K562 (cell line): ENCODE data around the gene PSMB8. TPM values are rescaled to one million over a fixed set of nuclear protein-coding genes. Genes with fewer than 3 reads are reported as not detected.

ENCODE experiments used
- ARID3B ChIP-seq: fragments of 250-450 bp; sonication (Bioruptor Pico); IDR thresholded peaks from 2 replicates; pipeline ENCODE4 v1.4.0; 2020; ENCODE audit warnings: borderline replicate concordance
- BRCA1 ChIP-seq, 2 experiments: fragments of 450-650 bp in 1 of 2; sonication (generic) in 1 of 2; formaldehyde crosslinking in 1 of 2; IDR thresholded peaks; 2 replicates each; pipeline versions ENCODE4 v1.5.0 to v1.6.1; 2017 to 2020; ENCODE audit warnings: mild to moderate bottlenecking in 1 of 2, missing genetic modification reagents in 1 of 2
- COPS2 ChIP-seq: fragments of 450-650 bp; conservative IDR thresholded peaks from 2 replicates; pipeline ENCODE4 v1.6.1; 2016; ENCODE audit warnings: mild to moderate bottlenecking, moderate library complexity
- KLF16 ChIP-seq: IDR thresholded peaks from 2 replicates; pipeline ENCODE4 v1.6.1; 2016; ENCODE audit warnings: antibody characterized with exemption
- NRF1 ChIP-seq, 2 experiments: fragments of 450-650 bp; IDR thresholded peaks in 1 of 2; conservative IDR thresholded peaks in 1 of 2; 2 replicates each; pipeline ENCODE4 v1.6.1; 2014; ENCODE audit warnings: mild to moderate bottlenecking in 2 of 2
- POLR2A ChIP-seq: fragments of 450-650 bp; conservative IDR thresholded peaks from 2 replicates; pipeline ENCODE4 v1.6.1; 2016
- TEAD2 ChIP-seq: fragments of 450-650 bp; IDR thresholded peaks from 2 replicates; pipeline ENCODE4 v1.6.1; 2016; ENCODE audit warnings: missing genetic modification characterization, control low read depth, missing compliant biosample characterization
- ZFP36 ChIP-seq: fragments of 150-350 bp; IDR thresholded peaks from 2 replicates; pipeline ENCODE4 v1.6.1; 2018; ENCODE audit warnings: low read length, low read depth; ENCODE audit not compliant: partially characterized antibody
- ZNF253 ChIP-seq: fragments of 250-450 bp; sonication (Bioruptor Pico); conservative IDR thresholded peaks from 2 replicates; pipeline ENCODE4 v1.6.1; 2021; ENCODE audit warnings: mild to moderate bottlenecking
- polyA plus RNA-seq, 8 experiments: library from polyadenylated mRNA; depleted of rRNA in 4 of 8; stranded (reverse) in 5 of 8; unstranded in 3 of 8; fragments of >200 nt; fragmentation: Nextera tagmentation in 2 of 8; fragmentation: Illumina TruSeq in 1 of 8; extraction: Ambion mirVana in 2 of 8; extraction: Trizol in 1 of 8; gene quantifications; 2 replicates each; pipeline versions ENCODE4 v1.2.1 to v1.2.3, GENCODE V29; 2011 to 2014; ENCODE audit warnings: inconsistent platforms in 1 of 8, missing spikeins in 1 of 8
- total RNA-seq, 7 experiments: library from RNA; depleted of rRNA in 6 of 7; stranded (reverse); fragments of >200 nt in 6 of 7; fragmentation: Illumina TruSeq in 2 of 7; extraction: Trizol in 2 of 7; gene quantifications; 2 replicates each; pipeline versions ENCODE4 v1.2.1 to v1.2.3, GENCODE V29; 2011 to 2021; ENCODE audit warnings: low replicate concordance in 1 of 7
- TF ChIP-seq, protein P1 (sequence below): fragments of 450-650 bp; IDR thresholded peaks from 2 replicates; pipeline ENCODE4 v1.6.1; 2018; ENCODE audit warnings: mild to moderate bottlenecking, low read depth; ENCODE audit not compliant: partially characterized antibody
- TF ChIP-seq, protein P2 (sequence below): fragments of 450-650 bp; IDR thresholded peaks from 2 replicates; pipeline ENCODE4 v1.6.1; 2018; ENCODE audit not compliant: partially characterized antibody
- TF ChIP-seq, protein P3 (sequence below), 2 experiments: fragments of 450-650 bp in 1 of 2; sonication (generic) in 1 of 2; formaldehyde crosslinking in 1 of 2; IDR thresholded peaks in 1 of 2; conservative IDR thresholded peaks in 1 of 2; 2 replicates each; pipeline versions ENCODE4 v1.6.1 to v1.8.1; 2016 to 2023; ENCODE audit warnings: mild to moderate bottlenecking in 2 of 2, moderate library complexity in 2 of 2, inconsistent platforms in 1 of 2, missing genetic modification reagents in 1 of 2
- TF ChIP-seq, protein P4 (sequence below): sonication (generic); formaldehyde crosslinking; IDR thresholded peaks from 2 replicates; pipeline ENCODE4 v1.9.0; 2022; ENCODE audit warnings: mild to moderate bottlenecking, missing genetic modification reagents

The PSMB8 gene
- total and polyA plus RNA-seq, 9 of the 15 experiments (the other 6 are each of a cell fraction or from before 2014, with no cell fraction given): 0.71 to 4.0 (median 2.4) TPM

DNA sequence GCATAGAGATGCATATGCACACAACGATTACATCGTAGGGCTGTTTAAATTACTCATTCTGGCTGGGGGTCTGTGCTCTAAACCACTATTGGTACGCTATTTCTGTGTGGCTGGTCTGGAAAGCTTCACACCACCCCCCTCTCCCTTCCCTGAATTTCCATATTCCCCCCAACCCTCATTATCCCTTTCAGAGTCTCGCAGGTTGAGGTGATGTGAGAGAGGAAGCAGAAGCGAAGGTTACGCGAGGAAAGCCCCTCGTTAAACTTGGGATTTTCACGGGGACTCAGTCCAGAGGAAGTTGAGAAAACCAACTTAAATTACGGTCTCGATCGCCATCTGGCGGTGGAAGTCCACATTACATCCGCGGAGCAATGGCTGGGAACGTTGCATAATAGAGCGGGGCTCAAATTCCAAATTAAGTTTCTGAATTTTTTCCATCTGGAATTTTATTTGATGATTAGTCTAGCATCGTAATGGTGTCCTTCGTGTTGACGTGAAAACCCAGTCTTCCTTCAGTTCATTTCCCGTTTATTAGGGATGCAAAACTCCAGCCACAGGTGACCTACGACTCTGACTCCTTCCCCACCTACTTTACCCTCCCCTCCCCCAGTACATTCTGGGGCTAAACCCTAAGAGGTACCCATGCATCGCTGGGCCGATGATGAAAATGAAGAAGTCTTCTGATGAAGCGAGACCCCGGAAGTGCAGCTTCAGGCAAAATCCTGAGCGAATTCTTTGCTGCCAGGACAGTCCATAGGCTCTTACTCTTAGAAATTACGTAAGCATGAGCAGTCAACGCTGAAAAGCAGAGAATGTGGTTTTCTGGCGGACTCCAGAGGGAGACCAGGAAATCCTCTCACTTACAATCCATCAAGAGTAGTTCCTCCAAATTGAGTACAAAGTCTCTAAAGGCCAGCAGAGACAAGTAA, 46.7 kb downstream of the PSMB8 start (continued):
- TF ChIP-seq, protein P1, sequence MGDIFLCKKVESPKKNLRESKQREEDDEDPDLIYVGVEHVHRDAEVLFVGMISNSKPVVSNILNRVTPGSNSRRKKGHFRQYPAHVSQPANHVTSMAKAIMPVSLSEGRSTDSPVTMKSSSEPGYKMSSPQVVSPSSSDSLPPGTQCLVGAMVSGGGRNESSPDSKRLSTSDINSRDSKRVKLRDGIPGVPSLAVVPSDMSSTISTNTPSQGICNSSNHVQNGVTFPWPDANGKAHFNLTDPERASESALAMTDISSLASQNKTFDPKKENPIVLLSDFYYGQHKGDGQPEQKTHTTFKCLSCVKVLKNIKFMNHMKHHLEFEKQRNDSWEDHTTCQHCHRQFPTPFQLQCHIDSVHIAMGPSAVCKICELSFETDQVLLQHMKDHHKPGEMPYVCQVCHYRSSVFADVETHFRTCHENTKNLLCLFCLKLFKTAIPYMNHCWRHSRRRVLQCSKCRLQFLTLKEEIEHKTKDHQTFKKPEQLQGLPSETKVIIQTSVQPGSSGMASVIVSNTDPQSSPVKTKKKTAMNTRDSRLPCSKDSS: no peak
- TF ChIP-seq, protein P2, sequence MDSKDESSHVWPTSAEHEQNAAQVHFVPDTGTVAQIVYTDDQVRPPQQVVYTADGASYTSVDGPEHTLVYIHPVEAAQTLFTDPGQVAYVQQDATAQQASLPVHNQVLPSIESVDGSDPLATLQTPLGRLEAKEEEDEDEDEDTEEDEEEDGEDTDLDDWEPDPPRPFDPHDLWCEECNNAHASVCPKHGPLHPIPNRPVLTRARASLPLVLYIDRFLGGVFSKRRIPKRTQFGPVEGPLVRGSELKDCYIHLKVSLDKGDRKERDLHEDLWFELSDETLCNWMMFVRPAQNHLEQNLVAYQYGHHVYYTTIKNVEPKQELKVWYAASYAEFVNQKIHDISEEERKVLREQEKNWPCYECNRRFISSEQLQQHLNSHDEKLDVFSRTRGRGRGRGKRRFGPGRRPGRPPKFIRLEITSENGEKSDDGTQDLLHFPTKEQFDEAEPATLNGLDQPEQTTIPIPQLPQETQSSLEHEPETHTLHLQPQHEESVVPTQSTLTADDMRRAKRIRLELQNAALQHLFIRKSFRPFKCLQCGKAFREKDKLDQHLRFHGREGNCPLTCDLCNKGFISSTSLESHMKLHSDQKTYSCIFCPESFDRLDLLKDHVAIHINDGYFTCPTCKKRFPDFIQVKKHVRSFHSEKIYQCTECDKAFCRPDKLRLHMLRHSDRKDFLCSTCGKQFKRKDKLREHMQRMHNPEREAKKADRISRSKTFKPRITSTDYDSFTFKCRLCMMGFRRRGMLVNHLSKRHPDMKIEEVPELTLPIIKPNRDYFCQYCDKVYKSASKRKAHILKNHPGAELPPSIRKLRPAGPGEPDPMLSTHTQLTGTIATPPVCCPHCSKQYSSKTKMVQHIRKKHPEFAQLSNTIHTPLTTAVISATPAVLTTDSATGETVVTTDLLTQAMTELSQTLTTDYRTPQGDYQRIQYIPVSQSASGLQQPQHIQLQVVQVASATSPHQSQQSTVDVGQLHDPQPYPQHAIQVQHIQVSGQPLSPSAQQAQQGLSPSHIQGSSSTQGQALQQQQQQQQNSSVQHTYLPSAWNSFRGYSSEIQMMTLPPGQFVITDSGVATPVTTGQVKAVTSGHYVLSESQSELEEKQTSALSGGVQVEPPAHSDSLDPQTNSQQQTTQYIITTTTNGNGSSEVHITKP: peak; percentile 7
- TF ChIP-seq, protein P3, sequence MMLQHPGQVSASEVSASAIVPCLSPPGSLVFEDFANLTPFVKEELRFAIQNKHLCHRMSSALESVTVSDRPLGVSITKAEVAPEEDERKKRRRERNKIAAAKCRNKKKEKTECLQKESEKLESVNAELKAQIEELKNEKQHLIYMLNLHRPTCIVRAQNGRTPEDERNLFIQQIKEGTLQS (IDR thresholded peaks at IDR 0.05): peak; percentile 59
- TF ChIP-seq, protein P3 (CRISPR knock-in tag; conservative IDR thresholded peaks at IDR 0.05): no peak
- TF ChIP-seq KLF16: 0 out of 2 replicates have a peak, but pooled peaks have one; percentile 20
- TF ChIP-seq, protein P4, sequence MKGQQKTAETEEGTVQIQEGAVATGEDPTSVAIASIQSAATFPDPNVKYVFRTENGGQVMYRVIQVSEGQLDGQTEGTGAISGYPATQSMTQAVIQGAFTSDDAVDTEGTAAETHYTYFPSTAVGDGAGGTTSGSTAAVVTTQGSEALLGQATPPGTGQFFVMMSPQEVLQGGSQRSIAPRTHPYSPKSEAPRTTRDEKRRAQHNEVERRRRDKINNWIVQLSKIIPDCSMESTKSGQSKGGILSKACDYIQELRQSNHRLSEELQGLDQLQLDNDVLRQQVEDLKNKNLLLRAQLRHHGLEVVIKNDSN: no peak
- TF ChIP-seq POLR2A: no peak
- TF ChIP-seq BRCA1 (IDR thresholded peaks at IDR 0.05): no peak
- no peak for TF ChIP-seq BRCA1 (CRISPR knock-in tag; IDR thresholded peaks at IDR 0.05)
- TF ChIP-seq COPS2: no peak
- no peak for TF ChIP-seq NRF1 (conservative IDR thresholded peaks at IDR 0.05 in 1 of 2, IDR thresholded peaks at IDR 0.05 in 1 of 2)
- no peak for TF ChIP-seq ZNF253 (CRISPR knock-in tag)
- TF ChIP-seq TEAD2 (tag): no peak
- no peak for TF ChIP-seq ARID3B (CRISPR knock-in tag)
- TF ChIP-seq ZFP36: no peak
